ENCODE results near the gene RALB. TPM values are rescaled to one million over a fixed set of nuclear protein-coding genes. Genes with fewer than 3 reads are reported as not detected.

RALB gene
- polyA plus RNA-seq, 1 of the 3 experiments (the other 2 are of a cell fraction): 37.2 TPM

DNA sequence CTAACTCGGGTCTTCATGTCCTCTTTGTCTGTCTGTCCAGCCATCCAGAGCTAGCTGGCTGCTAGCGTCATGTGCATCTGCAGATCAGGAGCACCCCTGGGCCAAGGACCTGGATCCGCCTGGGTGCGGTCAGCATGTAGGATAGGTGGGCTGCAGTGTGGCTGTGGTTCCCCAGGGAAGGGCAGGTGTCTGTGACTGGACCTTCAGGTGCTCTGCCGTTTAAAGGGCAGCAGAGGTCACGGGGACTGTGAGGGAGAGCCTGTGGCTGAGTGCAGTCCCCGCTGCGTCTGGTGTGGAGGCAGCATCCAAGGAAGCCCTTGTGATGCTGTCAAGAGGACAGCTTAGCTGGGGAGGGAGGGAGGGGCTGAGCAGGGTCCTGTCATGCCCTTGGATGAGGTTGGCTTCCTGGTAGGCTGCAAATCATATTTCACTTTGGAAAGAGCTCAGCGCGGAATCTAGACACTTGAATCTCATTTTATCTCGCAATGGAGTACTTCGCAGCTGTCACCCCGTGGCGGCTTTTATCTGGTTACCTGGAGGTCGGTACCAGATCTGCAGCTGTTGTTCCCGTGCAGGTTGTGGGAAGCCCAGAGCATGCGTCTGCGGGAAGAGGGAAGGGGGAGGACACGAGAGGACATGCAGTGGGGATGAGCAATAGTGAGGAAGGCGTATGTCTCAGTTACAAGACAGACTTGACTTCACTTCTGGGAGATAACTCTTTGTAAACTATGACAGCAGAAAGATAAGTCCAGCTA is 5.9 kb upstream of the RALB start:
- Histone ChIP-seq H3K4me1 (ENCODE audit: control insufficient read depth in 1 of 2, insufficient read depth in 2 of 2, low read depth in 1 of 2, low read length in 1 of 2) (peaks cover 7 to 34% of the 10 kb centered on the region in 2 experiments; a peak in 3 of 4 replicates), H3K79me2 (ENCODE audit: insufficient read depth) (no peaks in the 10 kb centered on the region), H3K27ac (ENCODE audit: low read depth in 2 of 2, low read length in 1 of 2) (no peak overlapping the region), H3K9ac (no peak overlapping the region), H2AFZ (ENCODE audit: low read depth) (no peak overlapping the region), H3K4me2 (no peak overlapping the region), H3K9me2 (no peaks in the 10 kb centered on the region), H3K36me3 (replicated peaks in 1 of 2; ENCODE audit: control insufficient read depth in 1 of 2, insufficient read depth in 2 of 2, low read length in 1 of 2) (no peaks in the 10 kb centered on the region), H4K20me1 (ENCODE audit: insufficient read depth) (no peaks in the 10 kb centered on the region), H3K27me3 (ENCODE audit: insufficient read depth) (no peaks in the 10 kb centered on the region), H3K4me3 (ENCODE audit: low read depth in 2 of 2, low read length in 1 of 2) (no peak overlapping the region), H3F3A (replicated peaks; ENCODE audit: insufficient read depth) (no peaks in the 10 kb centered on the region), H3K9me3 (no peaks in the 10 kb centered on the region)
- ChIA-PET CTCF (interaction anchor here (0.6 to 1.6 kb wide), 3 partner anchors 13 to 59 kb away, joined by 3 to 5 read pairs (median 4); no protein-coding TSS in a partner anchor), POLR2A (no interaction called here)
- DNase-seq: no peak
- WGBS (ENCODE audit: low lambda C conversion rate): 75% methylated on average over 18 of the region's 20 CpGs
- TF ChIP-seq, protein P1, sequence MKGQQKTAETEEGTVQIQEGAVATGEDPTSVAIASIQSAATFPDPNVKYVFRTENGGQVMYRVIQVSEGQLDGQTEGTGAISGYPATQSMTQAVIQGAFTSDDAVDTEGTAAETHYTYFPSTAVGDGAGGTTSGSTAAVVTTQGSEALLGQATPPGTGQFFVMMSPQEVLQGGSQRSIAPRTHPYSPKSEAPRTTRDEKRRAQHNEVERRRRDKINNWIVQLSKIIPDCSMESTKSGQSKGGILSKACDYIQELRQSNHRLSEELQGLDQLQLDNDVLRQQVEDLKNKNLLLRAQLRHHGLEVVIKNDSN (IDR thresholded peaks at IDR 0.05; ENCODE audit: borderline replicate concordance, low read depth): no peak
- TF ChIP-seq FOSL2 (IDR thresholded peaks at IDR 0.05; ENCODE audit: borderline replicate concordance, low read depth) (no peak), EP300 (IDR thresholded peaks at IDR 0.05; ENCODE audit: borderline replicate concordance in 1 of 2, low read depth in 1 of 2, low read length in 1 of 2) (no peak), SMC3 (IDR thresholded peaks at IDR 0.05; ENCODE audit: low read depth, low read length) (no peak), GATA2 (CRISPR knock-in tag; IDR thresholded peaks at IDR 0.05) (no peak), RAD21 (IDR thresholded peaks at IDR 0.05; ENCODE audit: low read length) (no peak), TEAD4 (IDR thresholded peaks at IDR 0.05; ENCODE audit: borderline replicate concordance, insufficient read depth) (no peak), RCOR1 (IDR thresholded peaks at IDR 0.05; ENCODE audit: low read length) (no peak), RFX5 (IDR thresholded peaks at IDR 0.05; ENCODE audit: low read length) (no peak), NRF1 (IDR thresholded peaks at IDR 0.05; ENCODE audit: low read depth, low read length) (no peak)
- TF ChIP-seq, protein P2, sequence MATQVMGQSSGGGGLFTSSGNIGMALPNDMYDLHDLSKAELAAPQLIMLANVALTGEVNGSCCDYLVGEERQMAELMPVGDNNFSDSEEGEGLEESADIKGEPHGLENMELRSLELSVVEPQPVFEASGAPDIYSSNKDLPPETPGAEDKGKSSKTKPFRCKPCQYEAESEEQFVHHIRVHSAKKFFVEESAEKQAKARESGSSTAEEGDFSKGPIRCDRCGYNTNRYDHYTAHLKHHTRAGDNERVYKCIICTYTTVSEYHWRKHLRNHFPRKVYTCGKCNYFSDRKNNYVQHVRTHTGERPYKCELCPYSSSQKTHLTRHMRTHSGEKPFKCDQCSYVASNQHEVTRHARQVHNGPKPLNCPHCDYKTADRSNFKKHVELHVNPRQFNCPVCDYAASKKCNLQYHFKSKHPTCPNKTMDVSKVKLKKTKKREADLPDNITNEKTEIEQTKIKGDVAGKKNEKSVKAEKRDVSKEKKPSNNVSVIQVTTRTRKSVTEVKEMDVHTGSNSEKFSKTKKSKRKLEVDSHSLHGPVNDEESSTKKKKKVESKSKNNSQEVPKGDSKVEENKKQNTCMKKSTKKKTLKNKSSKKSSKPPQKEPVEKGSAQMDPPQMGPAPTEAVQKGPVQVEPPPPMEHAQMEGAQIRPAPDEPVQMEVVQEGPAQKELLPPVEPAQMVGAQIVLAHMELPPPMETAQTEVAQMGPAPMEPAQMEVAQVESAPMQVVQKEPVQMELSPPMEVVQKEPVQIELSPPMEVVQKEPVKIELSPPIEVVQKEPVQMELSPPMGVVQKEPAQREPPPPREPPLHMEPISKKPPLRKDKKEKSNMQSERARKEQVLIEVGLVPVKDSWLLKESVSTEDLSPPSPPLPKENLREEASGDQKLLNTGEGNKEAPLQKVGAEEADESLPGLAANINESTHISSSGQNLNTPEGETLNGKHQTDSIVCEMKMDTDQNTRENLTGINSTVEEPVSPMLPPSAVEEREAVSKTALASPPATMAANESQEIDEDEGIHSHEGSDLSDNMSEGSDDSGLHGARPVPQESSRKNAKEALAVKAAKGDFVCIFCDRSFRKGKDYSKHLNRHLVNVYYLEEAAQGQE (IDR thresholded peaks at IDR 0.05; ENCODE audit: low read depth, low read length): no peak
- TF ChIP-seq, protein P3, sequence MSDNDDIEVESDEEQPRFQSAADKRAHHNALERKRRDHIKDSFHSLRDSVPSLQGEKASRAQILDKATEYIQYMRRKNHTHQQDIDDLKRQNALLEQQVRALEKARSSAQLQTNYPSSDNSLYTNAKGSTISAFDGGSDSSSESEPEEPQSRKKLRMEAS (IDR thresholded peaks at IDR 0.05; ENCODE audit: low read depth): no peak
- TF ChIP-seq, protein P4, sequence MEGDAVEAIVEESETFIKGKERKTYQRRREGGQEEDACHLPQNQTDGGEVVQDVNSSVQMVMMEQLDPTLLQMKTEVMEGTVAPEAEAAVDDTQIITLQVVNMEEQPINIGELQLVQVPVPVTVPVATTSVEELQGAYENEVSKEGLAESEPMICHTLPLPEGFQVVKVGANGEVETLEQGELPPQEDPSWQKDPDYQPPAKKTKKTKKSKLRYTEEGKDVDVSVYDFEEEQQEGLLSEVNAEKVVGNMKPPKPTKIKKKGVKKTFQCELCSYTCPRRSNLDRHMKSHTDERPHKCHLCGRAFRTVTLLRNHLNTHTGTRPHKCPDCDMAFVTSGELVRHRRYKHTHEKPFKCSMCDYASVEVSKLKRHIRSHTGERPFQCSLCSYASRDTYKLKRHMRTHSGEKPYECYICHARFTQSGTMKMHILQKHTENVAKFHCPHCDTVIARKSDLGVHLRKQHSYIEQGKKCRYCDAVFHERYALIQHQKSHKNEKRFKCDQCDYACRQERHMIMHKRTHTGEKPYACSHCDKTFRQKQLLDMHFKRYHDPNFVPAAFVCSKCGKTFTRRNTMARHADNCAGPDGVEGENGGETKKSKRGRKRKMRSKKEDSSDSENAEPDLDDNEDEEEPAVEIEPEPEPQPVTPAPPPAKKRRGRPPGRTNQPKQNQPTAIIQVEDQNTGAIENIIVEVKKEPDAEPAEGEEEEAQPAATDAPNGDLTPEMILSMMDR (IDR thresholded peaks at IDR 0.05): no peak

Measured in SK-N-SH (cell line).